Neural progenitor cell (in vitro differentiated cells): ENCODE data around the gene PLEKHO1.

ENCODE experiments used
- EZH2 ChIP-seq: fragments of 200-600 bp; sonication (generic); IDR thresholded peaks from 2 replicates; pipeline ENCODE4 v1.6.1; 2017; ENCODE audit warnings: antibody characterized with exemption, mild to moderate bottlenecking, moderate library complexity
- EZH2phosphoT487 ChIP-seq: fragments of 200-600 bp; sonication (generic); IDR thresholded peaks from 2 replicates; pipeline ENCODE4 v1.6.1; 2017; ENCODE audit warnings: antibody characterized with exemption
- TF ChIP-seq, protein P1 (sequence below): fragments of 200-600 bp; sonication (generic); IDR thresholded peaks from 2 replicates; pipeline ENCODE4 v1.5.1; 2017; ENCODE audit warnings: antibody characterized with exemption, mild to moderate bottlenecking

DNA sequence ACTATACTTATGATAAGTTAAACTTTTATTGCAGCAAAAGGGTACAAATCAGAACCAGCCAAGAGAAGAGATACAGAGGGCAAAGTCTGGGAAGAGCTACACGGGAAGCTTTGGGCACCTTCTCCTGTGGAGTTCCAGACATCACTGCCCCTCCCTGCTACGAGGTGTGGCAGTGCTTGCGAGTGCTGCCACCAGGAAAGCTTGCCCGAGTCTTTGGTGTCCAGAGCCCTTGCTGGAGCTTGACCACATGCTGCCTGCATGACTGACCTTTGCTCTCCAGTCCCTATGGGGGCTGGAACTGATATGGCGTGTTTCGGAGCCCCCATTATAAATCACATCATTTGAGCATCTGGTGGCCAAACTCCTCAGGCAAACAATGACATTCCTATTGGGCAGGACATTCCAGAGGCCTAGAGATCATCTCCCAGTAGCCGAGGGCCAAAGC is 23.4 kb downstream of the PLEKHO1 start:
- TF ChIP-seq, protein P1, sequence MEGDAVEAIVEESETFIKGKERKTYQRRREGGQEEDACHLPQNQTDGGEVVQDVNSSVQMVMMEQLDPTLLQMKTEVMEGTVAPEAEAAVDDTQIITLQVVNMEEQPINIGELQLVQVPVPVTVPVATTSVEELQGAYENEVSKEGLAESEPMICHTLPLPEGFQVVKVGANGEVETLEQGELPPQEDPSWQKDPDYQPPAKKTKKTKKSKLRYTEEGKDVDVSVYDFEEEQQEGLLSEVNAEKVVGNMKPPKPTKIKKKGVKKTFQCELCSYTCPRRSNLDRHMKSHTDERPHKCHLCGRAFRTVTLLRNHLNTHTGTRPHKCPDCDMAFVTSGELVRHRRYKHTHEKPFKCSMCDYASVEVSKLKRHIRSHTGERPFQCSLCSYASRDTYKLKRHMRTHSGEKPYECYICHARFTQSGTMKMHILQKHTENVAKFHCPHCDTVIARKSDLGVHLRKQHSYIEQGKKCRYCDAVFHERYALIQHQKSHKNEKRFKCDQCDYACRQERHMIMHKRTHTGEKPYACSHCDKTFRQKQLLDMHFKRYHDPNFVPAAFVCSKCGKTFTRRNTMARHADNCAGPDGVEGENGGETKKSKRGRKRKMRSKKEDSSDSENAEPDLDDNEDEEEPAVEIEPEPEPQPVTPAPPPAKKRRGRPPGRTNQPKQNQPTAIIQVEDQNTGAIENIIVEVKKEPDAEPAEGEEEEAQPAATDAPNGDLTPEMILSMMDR: no peak
- TF ChIP-seq EZH2 (no peak), EZH2phosphoT487 (no peak)
